ENCODE data around the gene RALY. TPM values are rescaled to one million over a fixed set of nuclear protein-coding genes. Genes with fewer than 3 reads are reported as not detected.

Gene RALY
- polyA plus RNA-seq, 1 donor from 2014 or later = 221 TPM

DNA sequence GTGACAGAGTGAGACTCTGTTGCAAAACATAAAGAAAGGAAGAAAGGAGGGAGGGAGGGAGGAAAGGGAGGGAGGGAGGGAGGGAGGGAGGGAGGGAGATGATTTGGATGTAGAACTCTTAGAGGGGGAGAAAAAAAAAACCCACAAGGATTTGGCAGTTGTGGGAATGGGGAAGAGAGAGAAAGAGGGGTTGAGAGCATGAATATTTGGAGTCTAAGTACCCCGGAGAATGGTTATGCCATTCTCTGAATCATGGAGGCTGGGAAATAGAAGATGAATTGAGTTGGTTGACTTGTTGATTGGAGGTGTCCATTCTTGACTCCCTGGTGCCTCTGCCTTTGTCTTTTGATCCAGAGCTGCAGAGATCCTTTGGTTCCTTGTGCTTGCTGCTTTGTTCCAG is 35.7 kb downstream of the RALY start:
- no peak overlapping the region for H3K27ac ChIP-seq (ENCODE audit: low read length)

DNA sequence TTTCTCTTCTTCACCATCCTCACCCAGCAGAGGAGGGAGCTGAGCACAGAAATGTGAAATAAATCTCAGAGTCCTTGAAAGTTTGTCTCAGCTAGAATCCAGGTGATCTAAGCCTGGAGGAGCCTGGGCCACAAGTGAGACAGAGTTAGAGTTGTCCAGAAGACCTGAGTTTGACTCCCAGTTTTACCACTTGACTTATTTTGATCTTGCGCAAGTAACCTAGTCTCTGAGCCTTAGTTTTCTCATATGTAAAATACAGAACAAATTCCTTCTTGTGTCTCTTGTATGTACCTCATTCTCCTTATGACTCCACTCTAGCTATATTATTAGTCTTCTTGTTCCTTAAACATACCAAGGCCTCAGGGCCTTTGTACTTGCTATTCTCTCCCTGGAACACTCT is 36.7 kb downstream of the RALY start:
- H3K9ac ChIP-seq (ENCODE audit: low read length) = no peak overlapping the region
- H3K36me3 ChIP-seq (ENCODE audit: insufficient read depth, low read length) = no peaks in the 10 kb centered on the region
- H4K20me1 ChIP-seq (ENCODE audit: insufficient read depth) = no peaks in the 10 kb centered on the region
- H3K27me3 ChIP-seq (ENCODE audit: insufficient read depth, low read depth, low read length) = no peaks in the 10 kb centered on the region
- no peak overlapping the region for H3K4me3 ChIP-seq (ENCODE audit: low read length)
- no peak overlapping the region for H3K4me2 ChIP-seq (ENCODE audit: low read length)
- no peaks in the 10 kb centered on the region for H3K9me2 ChIP-seq (ENCODE audit: insufficient read depth, low read length)
- H3K9me3 ChIP-seq (ENCODE audit: low read length) = no peaks in the 10 kb centered on the region
- H3K27ac ChIP-seq (ENCODE audit: low read length) = no peak overlapping the region
- TF ChIP-seq, protein P1, sequence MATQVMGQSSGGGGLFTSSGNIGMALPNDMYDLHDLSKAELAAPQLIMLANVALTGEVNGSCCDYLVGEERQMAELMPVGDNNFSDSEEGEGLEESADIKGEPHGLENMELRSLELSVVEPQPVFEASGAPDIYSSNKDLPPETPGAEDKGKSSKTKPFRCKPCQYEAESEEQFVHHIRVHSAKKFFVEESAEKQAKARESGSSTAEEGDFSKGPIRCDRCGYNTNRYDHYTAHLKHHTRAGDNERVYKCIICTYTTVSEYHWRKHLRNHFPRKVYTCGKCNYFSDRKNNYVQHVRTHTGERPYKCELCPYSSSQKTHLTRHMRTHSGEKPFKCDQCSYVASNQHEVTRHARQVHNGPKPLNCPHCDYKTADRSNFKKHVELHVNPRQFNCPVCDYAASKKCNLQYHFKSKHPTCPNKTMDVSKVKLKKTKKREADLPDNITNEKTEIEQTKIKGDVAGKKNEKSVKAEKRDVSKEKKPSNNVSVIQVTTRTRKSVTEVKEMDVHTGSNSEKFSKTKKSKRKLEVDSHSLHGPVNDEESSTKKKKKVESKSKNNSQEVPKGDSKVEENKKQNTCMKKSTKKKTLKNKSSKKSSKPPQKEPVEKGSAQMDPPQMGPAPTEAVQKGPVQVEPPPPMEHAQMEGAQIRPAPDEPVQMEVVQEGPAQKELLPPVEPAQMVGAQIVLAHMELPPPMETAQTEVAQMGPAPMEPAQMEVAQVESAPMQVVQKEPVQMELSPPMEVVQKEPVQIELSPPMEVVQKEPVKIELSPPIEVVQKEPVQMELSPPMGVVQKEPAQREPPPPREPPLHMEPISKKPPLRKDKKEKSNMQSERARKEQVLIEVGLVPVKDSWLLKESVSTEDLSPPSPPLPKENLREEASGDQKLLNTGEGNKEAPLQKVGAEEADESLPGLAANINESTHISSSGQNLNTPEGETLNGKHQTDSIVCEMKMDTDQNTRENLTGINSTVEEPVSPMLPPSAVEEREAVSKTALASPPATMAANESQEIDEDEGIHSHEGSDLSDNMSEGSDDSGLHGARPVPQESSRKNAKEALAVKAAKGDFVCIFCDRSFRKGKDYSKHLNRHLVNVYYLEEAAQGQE (IDR thresholded peaks at IDR 0.05; ENCODE audit: borderline replicate concordance) = no peak
- no peak for TF ChIP-seq SMC3 (conservative IDR thresholded peaks at IDR 0.05; ENCODE audit: poor library complexity)
- no peak for TF ChIP-seq CTCF (IDR thresholded peaks at IDR 0.05; ENCODE audit: poor library complexity, severe bottlenecking)
- TF ChIP-seq EZH2 (IDR thresholded peaks at IDR 0.05; ENCODE audit: borderline replicate concordance, insufficient read depth, low read length, poor library complexity, severe bottlenecking) = no peak
- TF ChIP-seq EP300 (conservative IDR thresholded peaks at IDR 0.05; ENCODE audit: poor library complexity, severe bottlenecking) = no peak
- peaks cover 27% of the 10 kb centered on the region for H3K79me2 ChIP-seq (replicated peaks; ENCODE audit: insufficient read depth, low read length)
- no peak overlapping the region for H2AFZ ChIP-seq (ENCODE audit: low read depth, low read length)
- H3F3A ChIP-seq (ENCODE audit: insufficient read depth, low read length, poor library complexity, severe bottlenecking) = no peaks in the 10 kb centered on the region

More for the DNA sequence above, 35.7 kb downstream of the RALY start:
- no peak overlapping the region for H3K4me3 ChIP-seq (ENCODE audit: low read length)
- peaks cover 30% of the 10 kb centered on the region for H3K79me2 ChIP-seq (replicated peaks; ENCODE audit: insufficient read depth, low read length)
- no peak overlapping the region for H3K4me2 ChIP-seq (ENCODE audit: low read length)
- H3K9me2 ChIP-seq (ENCODE audit: insufficient read depth, low read length) = no peaks in the 10 kb centered on the region
- no peak overlapping the region for H3K9ac ChIP-seq (ENCODE audit: low read length)
- no peaks in the 10 kb centered on the region for H3K9me3 ChIP-seq (ENCODE audit: low read length)
- H3F3A ChIP-seq (ENCODE audit: insufficient read depth, low read length, poor library complexity, severe bottlenecking) = no peaks in the 10 kb centered on the region
- no peaks in the 10 kb centered on the region for H4K20me1 ChIP-seq (ENCODE audit: insufficient read depth)
- no peaks in the 10 kb centered on the region for H3K27me3 ChIP-seq (ENCODE audit: insufficient read depth, low read depth, low read length)
- no peak overlapping the region for H2AFZ ChIP-seq (ENCODE audit: low read depth, low read length)
- TF ChIP-seq EZH2 (IDR thresholded peaks at IDR 0.05; ENCODE audit: borderline replicate concordance, insufficient read depth, low read length, poor library complexity, severe bottlenecking) = no peak
- no peaks in the 10 kb centered on the region for H3K36me3 ChIP-seq (ENCODE audit: insufficient read depth, low read length)

- H3K9me2 ChIP-seq (ENCODE audit: insufficient read depth, low read length) = no peaks in the 10 kb centered on the region
- H3K4me3 ChIP-seq (ENCODE audit: low read length) = no peak overlapping the region
- no peak overlapping the region for H3K9ac ChIP-seq (ENCODE audit: low read length)
- H3K79me2 ChIP-seq (replicated peaks; ENCODE audit: insufficient read depth, low read length) = peaks cover 34% of the 10 kb centered on the region
- H2AFZ ChIP-seq (ENCODE audit: low read depth, low read length) = no peak overlapping the region
- peaks cover 4% of the 10 kb centered on the region for H3K36me3 ChIP-seq (ENCODE audit: insufficient read depth, low read length)
- H3K9me3 ChIP-seq (ENCODE audit: low read length) = no peaks in the 10 kb centered on the region
- no peaks in the 10 kb centered on the region for H4K20me1 ChIP-seq (ENCODE audit: insufficient read depth)
- H3K27ac ChIP-seq (ENCODE audit: low read length) = no peak overlapping the region
- no peak overlapping the region for H3K4me2 ChIP-seq (ENCODE audit: low read length)
- no peaks in the 10 kb centered on the region for H3K27me3 ChIP-seq (ENCODE audit: insufficient read depth, low read depth, low read length)
- no peaks in the 10 kb centered on the region for H3F3A ChIP-seq (ENCODE audit: insufficient read depth, low read length, poor library complexity, severe bottlenecking)
- TF ChIP-seq POLR2AphosphoS5 (IDR thresholded peaks at IDR 0.05) = no peak
- no peak for TF ChIP-seq MXI1 (conservative IDR thresholded peaks at IDR 0.05; ENCODE audit: poor library complexity, severe bottlenecking)
- no peak for TF ChIP-seq EZH2 (IDR thresholded peaks at IDR 0.05; ENCODE audit: borderline replicate concordance, insufficient read depth, low read length, poor library complexity, severe bottlenecking)
- TF ChIP-seq CTCF (IDR thresholded peaks at IDR 0.05; ENCODE audit: poor library complexity, severe bottlenecking) = no peak
- no peak for TF ChIP-seq EP300 (conservative IDR thresholded peaks at IDR 0.05; ENCODE audit: poor library complexity, severe bottlenecking)
- TF ChIP-seq, protein P1 (IDR thresholded peaks at IDR 0.05; ENCODE audit: borderline replicate concordance) = no peak
- no peak for TF ChIP-seq RAD21 (conservative IDR thresholded peaks at IDR 0.05)
- no peak for TF ChIP-seq SMC3 (conservative IDR thresholded peaks at IDR 0.05; ENCODE audit: poor library complexity)
- no peak for TF ChIP-seq TAF1 (IDR thresholded peaks at IDR 0.05; ENCODE audit: low read depth)
These were observed 40.2 kb downstream of the RALY start for GRCh38 chr20:34033903-34034302.
